ENCODE data around the gene CLASP1.

CLASP1 gene

DNA sequence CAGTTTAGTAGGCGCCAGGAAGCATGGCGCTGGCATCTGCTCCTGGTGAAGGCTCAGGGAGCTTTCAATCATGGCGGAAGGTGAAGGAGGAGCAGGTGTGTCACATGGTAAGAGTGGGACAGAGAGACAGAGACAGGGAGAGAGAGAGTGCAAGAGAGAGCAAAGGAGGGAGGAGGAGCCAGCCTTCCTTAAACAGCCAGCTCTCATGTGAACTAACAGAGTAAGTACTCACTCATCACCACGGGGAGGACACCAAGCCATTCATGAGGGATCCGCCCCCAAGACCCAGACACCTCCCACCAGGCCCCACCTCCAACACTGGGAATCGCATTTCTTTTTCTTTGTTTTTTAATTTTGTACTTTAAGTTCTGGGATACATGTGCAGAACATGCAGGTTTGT is 40.8 kb upstream of the CLASP1 start:
- TF ChIP-seq, protein P1, sequence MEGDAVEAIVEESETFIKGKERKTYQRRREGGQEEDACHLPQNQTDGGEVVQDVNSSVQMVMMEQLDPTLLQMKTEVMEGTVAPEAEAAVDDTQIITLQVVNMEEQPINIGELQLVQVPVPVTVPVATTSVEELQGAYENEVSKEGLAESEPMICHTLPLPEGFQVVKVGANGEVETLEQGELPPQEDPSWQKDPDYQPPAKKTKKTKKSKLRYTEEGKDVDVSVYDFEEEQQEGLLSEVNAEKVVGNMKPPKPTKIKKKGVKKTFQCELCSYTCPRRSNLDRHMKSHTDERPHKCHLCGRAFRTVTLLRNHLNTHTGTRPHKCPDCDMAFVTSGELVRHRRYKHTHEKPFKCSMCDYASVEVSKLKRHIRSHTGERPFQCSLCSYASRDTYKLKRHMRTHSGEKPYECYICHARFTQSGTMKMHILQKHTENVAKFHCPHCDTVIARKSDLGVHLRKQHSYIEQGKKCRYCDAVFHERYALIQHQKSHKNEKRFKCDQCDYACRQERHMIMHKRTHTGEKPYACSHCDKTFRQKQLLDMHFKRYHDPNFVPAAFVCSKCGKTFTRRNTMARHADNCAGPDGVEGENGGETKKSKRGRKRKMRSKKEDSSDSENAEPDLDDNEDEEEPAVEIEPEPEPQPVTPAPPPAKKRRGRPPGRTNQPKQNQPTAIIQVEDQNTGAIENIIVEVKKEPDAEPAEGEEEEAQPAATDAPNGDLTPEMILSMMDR (IDR thresholded peaks at IDR 0.05; ENCODE audit: extremely low read depth, insufficient read depth, missing control alignments): no peak
- DNase-seq (ENCODE audit: low spot score): no peak
- in situ Hi-C loops (cut with MboI; ENCODE audit: low pct_unique_long_range_greater_than_20kb, low sequenced_read_pairs, unreplicated experiment): no loop called here

DNA sequence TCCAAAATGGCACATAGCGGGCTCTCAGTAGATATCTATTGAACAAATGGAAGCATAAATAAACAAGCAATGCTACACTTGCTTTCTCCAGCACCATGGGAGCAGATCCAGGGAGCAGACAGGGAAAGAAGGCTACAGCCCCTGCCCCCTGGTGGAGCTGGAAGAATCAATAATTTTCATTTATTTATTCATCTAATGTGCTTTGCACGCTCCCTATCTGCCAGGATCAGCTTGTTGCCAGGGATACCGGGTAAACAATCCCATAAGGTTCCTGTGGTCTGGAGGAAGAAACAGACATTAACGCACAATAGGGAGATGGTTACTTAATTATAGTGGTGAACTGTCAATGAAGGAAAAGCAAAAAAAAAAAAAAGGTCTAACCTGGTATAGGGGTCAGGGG is 40.1 kb upstream of the CLASP1 start:
- TF ChIP-seq, protein P1 (IDR thresholded peaks at IDR 0.05; ENCODE audit: extremely low read depth, insufficient read depth, missing control alignments): no peak
- no peak for DNase-seq (ENCODE audit: low spot score)
- in situ Hi-C loops (cut with MboI; ENCODE audit: low pct_unique_long_range_greater_than_20kb, low sequenced_read_pairs, unreplicated experiment): no loop called here

DNA sequence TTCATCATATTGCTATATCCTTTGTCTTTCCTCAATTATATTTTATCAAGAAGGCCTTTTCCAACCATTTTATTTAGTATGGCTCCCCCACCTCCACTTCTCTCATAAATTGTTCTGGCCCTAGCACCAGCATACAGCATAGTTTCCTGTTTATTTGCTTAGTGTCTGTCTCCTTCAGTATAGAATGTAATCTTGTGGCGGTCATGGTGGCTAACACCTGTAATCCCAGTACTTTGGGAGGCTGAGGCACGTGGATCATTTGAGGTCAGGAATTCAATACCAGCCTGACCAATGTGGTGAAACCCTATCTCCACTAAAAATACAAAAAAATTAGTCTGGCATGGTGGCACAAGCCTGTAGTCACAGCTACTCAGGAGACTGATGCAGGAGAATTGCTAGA is 39.6 kb upstream of the CLASP1 start:
- in situ Hi-C loops (cut with MboI; ENCODE audit: low pct_unique_long_range_greater_than_20kb, low sequenced_read_pairs, unreplicated experiment): no loop called here
- DNase-seq (ENCODE audit: low spot score): no peak
- TF ChIP-seq, protein P1 (IDR thresholded peaks at IDR 0.05; ENCODE audit: extremely low read depth, insufficient read depth, missing control alignments): no peak

DNA sequence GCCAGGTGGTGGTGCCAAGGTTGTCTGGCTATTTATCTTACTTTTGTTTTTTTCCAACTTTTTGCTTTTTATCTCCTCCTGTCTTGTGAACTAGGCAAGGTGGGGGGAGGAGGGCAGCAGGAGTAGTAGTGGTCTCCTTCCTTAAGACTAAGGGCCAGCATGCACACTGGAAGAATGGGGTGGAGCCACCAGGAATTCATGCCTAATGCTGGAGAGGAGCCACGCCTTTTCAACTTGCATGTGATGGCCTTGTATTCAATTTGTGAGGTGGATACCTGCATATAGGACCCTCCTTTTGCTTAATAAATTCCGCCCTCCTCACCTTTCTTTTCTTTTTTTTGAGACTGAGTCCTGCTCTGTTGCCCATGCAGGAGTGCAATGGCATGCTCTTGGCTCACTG is 37.6 kb upstream of the CLASP1 start:
- in situ Hi-C loops (cut with MboI; ENCODE audit: low pct_unique_long_range_greater_than_20kb, low sequenced_read_pairs, unreplicated experiment): no loop called here
- TF ChIP-seq, protein P1 (IDR thresholded peaks at IDR 0.05; ENCODE audit: extremely low read depth, insufficient read depth, missing control alignments): no peak

DNA sequence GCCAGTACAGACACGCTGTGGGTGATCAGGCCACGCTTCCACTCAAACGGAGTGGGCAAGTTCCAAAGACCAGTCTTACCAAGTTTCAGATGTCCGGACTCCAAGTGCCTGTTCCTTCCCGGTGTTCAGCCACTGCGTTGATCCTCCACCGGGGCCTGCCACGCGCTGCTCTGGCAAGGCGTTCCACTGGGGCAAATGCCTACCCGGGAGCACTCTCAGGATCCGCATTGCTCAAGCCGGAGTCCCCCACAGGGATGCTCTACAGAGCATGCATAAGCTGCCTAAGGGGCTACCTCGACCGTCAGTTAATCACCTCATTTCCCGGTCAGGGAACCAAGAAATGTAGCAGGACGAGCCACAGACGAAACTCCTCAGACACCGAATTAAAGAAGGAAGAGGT is 37.0 kb upstream of the CLASP1 start:
- in situ Hi-C loops (cut with MboI; ENCODE audit: low pct_unique_long_range_greater_than_20kb, low sequenced_read_pairs, unreplicated experiment): no loop called here
- DNase-seq (ENCODE audit: low spot score): no peak

More for the DNA sequence above, 37.6 kb upstream of the CLASP1 start:
- no peak for DNase-seq (ENCODE audit: low spot score)

DNA sequence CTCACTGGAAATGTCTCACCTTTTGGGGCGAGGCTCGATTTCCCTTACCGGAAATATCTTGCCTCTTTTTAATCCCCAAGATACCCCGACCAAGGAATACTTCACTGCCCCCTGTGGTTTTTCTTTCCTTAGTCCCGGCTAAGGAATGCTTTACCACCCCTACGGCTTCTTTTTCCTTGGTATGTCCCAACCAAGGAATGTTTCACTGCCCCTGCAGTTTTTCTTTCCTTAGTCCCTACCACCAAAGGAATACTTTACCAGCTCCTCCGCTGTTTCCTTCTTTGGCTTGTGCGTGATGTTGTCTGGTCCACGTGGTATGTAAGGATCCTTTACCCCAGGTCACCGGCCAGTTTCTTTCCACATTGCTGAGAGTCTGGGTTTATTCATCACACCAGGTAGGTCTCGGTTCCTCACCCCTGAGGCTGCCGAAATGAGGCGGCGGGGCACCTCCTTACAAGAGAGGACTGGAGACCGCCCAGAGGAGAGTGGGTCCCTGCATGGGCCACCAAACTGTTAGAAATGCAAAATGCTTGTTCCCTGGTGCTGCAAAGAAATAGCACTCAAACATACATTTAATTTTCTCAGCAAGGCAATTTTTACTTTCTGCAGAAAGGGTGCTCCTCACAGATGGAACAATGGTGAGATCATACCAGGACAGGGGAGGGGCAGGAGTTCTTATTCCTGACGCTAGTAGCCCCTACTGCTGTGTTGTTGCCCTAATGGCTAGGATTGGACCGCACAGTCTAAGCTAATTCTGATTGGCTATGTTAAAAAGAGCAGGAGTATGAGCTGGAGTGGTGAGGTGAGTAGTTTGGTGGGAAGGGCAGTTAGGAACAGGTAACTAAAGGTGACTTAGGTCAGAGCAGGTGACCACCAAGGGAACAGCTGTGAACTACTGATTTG is 33.4 kb upstream of the CLASP1 start:
- TF ChIP-seq, protein P1 (IDR thresholded peaks at IDR 0.05; ENCODE audit: extremely low read depth, insufficient read depth, missing control alignments): no peak
- in situ Hi-C loops (cut with MboI; ENCODE audit: low pct_unique_long_range_greater_than_20kb, low sequenced_read_pairs, unreplicated experiment): no loop called here

More for the DNA sequence above, 37.0 kb upstream of the CLASP1 start:
- TF ChIP-seq, protein P1 (IDR thresholded peaks at IDR 0.05; ENCODE audit: extremely low read depth, insufficient read depth, missing control alignments): no peak

More for the DNA sequence above, 33.4 kb upstream of the CLASP1 start:
- no peak for DNase-seq (ENCODE audit: low spot score)
